Spleen (tissue), 11 donors: Measurements from ENCODE around the gene SGK2. TPM values are rescaled to one million over a fixed set of nuclear protein-coding genes. Genes with fewer than 3 reads are reported as not detected.

Experiments
- DNase-seq: peaks from one replicate; pipeline ENCODE4 v3.0.0-alpha.2; 2020
- H3K27ac ChIP-seq, 8 donors: fragments of 200-600 bp; sonication (generic) in 7 of 8; 1 replicate in 4 of 8; 2 replicates in 4 of 8; pipeline versions ENCODE4 v1.5.0 to v1.8.0; 2016 to 2021; ENCODE audit warnings: inconsistent platforms in 4 of 8, mild to moderate bottlenecking in 4 of 8, moderate library complexity in 1 of 8
- H3K27me3 ChIP-seq, 7 donors: fragments of 200-600 bp; sonication (generic) in 6 of 7; replicated peaks in 1 of 7; 1 replicate in 4 of 7; 2 replicates in 3 of 7; pipeline versions ENCODE4 v1.5.0 to v1.8.0; 2016 to 2021; ENCODE audit warnings: inconsistent platforms in 3 of 7, mild to moderate bottlenecking in 1 of 7
- H3K36me3 ChIP-seq, 6 donors: fragments of 200-600 bp; sonication (generic) in 5 of 6; 1 replicate in 4 of 6; 2 replicates in 2 of 6; pipeline versions ENCODE4 v1.5.0 to v1.8.0; 2016 to 2021; ENCODE audit warnings: inconsistent platforms in 2 of 6
- H3K4me1 ChIP-seq, 6 donors: fragments of 200-600 bp; sonication (generic) in 5 of 6; 1 replicate in 3 of 6; 2 replicates in 3 of 6; pipeline versions ENCODE4 v1.5.0 to v1.8.0; 2016 to 2021; ENCODE audit warnings: inconsistent platforms in 3 of 6
- H3K4me3 ChIP-seq, 8 donors: fragments of 200-600 bp; sonication (generic) in 7 of 8; 1 replicate in 4 of 8; 2 replicates in 4 of 8; pipeline versions ENCODE4 v1.5.0 to v1.8.0; 2016 to 2021; ENCODE audit warnings: inconsistent platforms in 4 of 8, mild to moderate bottlenecking in 4 of 8, moderate library complexity in 2 of 8
- H3K9me3 ChIP-seq, 8 donors: fragments of 200-600 bp; sonication (generic) in 7 of 8; 1 replicate in 4 of 8; 2 replicates in 4 of 8; pipeline versions ENCODE4 v1.5.0 to v1.8.0; 2016 to 2021; ENCODE audit warnings: inconsistent platforms in 4 of 8
- POLR2A ChIP-seq, 3 donors: fragments of 450-650 bp; IDR thresholded peaks; one replicate each; pipeline ENCODE4 v1.5.1; 2017; ENCODE audit warnings: antibody characterized with exemption in 3 of 3, mild to moderate bottlenecking in 1 of 3
- POLR2AphosphoS5 ChIP-seq, 3 donors: sonication (generic); formaldehyde crosslinking; IDR thresholded peaks; one replicate each; pipeline ENCODE4 v1.5.1; 2017; ENCODE audit warnings: antibody characterized with exemption in 3 of 3
- WGBS, 5 donors: extraction: QIAGEN DNeasy Blood & Tissue Kit in 3 of 5; methylation state at CpG; one replicate each; pipeline versions ENCODE4 v1.1.5 to v1.1.7; 2013 to 2018; 5-methylcytosine and 5-hydroxymethylcytosine counted together
- intact Hi-C: fragments of 100-400 bp; cut with DNase I; formaldehyde crosslinking; loops from one replicate; pipeline ENCODE4 v1.15.0; 2023; ENCODE audit warnings: low total_unique reads
- polyA plus RNA-seq, 3 donors: library from polyadenylated mRNA; stranded (reverse); fragments of 200-250 nt; gene quantifications; one replicate each; pipeline ENCODE4 v1.2.1, GENCODE V29; 2013
- total RNA-seq, 7 donors: library from RNA; depleted of rRNA in 3 of 7; stranded (reverse); fragments of >200 nt in 3 of 7; fragmentation: NEBNext Ultra II Directional in 4 of 7; extraction: Animal tissue kit (Norgen Biotek cat#: 25700) in 4 of 7; gene quantifications; one replicate each; pipeline versions ENCODE4 v1.1.0 to v1.2.1, GENCODE V29; 2016 to 2021
- TF ChIP-seq, protein P1 (sequence below), 11 experiments: fragments of 200-600 bp in 7 of 11; fragments of 450-650 bp in 4 of 11; sonication (generic) in 4 of 11; IDR thresholded peaks in 8 of 11; conservative IDR thresholded peaks in 3 of 11; 1 replicate in 7 of 11; 2 replicates in 4 of 11; pipeline versions ENCODE4 v1.4.0 to v1.8.0; 2016 to 2021; ENCODE audit warnings: antibody characterized with exemption in 11 of 11, inconsistent platforms in 4 of 11, mild to moderate bottlenecking in 1 of 11
- donor health status: healthy with polysubstance abuse.
- donor health status: DM: no; HTN: no; CAD: no; lungs with moderate emphysema.
- donor health status: DM: no; HTN: no; CAD: no.
- donor health status: Bipolar disorder and iron deficiency.
- donor health status: healthy.
- donor health status: DM: no; HTN: no; CAD: no.
- donor health status: DM: yes; HTN: yes; CAD: no.

SGK2 gene
- total and polyA plus RNA-seq, 10 donors = 0.50 to 3.1 (median 0.99) TPM

DNA sequence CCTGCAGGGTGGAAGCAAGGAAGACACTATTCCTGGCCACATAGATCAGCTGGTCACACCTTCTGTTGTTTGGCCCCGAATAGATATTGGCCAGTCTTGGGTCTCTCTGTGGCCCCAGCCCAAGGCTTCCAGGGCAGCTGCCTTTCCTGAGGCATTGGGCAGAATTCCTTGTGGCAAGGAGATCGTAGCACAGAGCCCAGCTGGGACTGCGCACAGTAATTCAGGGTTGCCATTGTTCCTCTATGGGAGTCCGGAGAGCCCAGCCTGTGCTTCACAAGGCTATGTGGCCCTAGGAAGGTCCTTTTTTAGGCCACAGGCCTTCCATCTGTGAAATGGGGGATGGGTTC, 6.9 kb downstream of the SGK2 start:
- no peak overlapping the region for H3K27ac ChIP-seq
- WGBS, 5 donors = 77 to 97% (median 95%) methylated on average over 3 to 4 of the region's 4 CpGs
- no peak for DNase-seq
- no peaks in the 10 kb centered on the region for H3K36me3 ChIP-seq
- TF ChIP-seq POLR2A (IDR thresholded peaks at IDR 0.05) (no peak), POLR2AphosphoS5 (IDR thresholded peaks at IDR 0.05) (no peak)
- TF ChIP-seq, protein P1, sequence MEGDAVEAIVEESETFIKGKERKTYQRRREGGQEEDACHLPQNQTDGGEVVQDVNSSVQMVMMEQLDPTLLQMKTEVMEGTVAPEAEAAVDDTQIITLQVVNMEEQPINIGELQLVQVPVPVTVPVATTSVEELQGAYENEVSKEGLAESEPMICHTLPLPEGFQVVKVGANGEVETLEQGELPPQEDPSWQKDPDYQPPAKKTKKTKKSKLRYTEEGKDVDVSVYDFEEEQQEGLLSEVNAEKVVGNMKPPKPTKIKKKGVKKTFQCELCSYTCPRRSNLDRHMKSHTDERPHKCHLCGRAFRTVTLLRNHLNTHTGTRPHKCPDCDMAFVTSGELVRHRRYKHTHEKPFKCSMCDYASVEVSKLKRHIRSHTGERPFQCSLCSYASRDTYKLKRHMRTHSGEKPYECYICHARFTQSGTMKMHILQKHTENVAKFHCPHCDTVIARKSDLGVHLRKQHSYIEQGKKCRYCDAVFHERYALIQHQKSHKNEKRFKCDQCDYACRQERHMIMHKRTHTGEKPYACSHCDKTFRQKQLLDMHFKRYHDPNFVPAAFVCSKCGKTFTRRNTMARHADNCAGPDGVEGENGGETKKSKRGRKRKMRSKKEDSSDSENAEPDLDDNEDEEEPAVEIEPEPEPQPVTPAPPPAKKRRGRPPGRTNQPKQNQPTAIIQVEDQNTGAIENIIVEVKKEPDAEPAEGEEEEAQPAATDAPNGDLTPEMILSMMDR (IDR thresholded peaks at IDR 0.05 in 8 of 11, conservative IDR thresholded peaks at IDR 0.05 in 3 of 11) = no peak
- intact Hi-C loops = no loop called here
- no peak overlapping the region for H3K4me3 ChIP-seq
- H3K9me3 ChIP-seq = no peaks in the 10 kb centered on the region
- no peaks in the 10 kb centered on the region for H3K27me3 ChIP-seq
- H3K4me1 ChIP-seq = no peaks in the 10 kb centered on the region

DNA sequence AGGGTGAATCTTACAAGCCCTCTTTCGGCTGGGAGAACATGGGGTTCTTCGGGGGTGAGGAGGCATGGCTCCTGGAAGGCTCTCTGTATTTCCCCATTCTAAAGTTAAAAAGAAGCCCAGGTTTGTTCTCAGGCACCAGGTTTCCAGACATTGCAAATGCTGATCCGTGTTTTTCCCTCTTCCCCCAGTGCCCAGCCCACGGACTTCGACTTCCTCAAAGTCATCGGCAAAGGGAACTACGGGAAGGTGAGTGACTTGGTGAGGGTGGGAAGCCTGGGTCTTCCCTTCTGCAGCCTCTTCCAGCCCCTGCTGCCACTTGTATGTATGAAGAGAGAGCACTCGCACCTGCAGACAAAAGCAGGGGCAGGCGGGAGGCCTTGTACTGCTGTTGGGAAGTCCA, 8.7 kb downstream of the SGK2 start:
- DNase-seq = peak; percentile 29
- no peak overlapping the region for H3K4me3 ChIP-seq
- intact Hi-C loops = no loop called here
- H3K36me3 ChIP-seq = no peaks in the 10 kb centered on the region
- TF ChIP-seq POLR2AphosphoS5 (IDR thresholded peaks at IDR 0.05) (no peak), POLR2A (IDR thresholded peaks at IDR 0.05) (no peak)
- TF ChIP-seq, protein P1 (IDR thresholded peaks at IDR 0.05 in 8 of 11, conservative IDR thresholded peaks at IDR 0.05 in 3 of 11) = no peak
- no peaks in the 10 kb centered on the region for H3K4me1 ChIP-seq
- no peaks in the 10 kb centered on the region for H3K9me3 ChIP-seq
- H3K27me3 ChIP-seq = no peaks in the 10 kb centered on the region
- no peak overlapping the region for H3K27ac ChIP-seq
- WGBS, 5 donors = 67 to 80% (median 75%) methylated on average over 9 of the region's 9 CpGs

DNA sequence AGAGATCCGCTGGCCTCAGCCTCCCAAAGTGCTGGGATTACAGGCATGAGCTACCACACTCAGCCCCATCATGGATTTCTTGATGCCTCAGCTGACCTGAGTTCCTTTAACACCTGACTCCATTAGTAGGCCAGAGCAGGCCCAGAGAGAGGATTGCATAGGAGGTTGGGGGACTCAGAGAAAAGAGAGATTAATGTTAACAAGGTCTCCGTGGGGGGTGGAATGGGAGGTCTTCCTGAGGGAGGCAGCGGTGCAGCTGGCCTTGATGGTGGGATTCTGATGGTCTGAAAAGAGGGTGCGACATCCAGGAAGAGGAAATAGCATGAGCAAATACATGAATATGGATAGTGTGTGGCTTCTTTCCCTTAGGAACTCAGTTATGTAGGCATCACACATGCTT, 9.9 kb downstream of the SGK2 start:
- 78 to 88% (median 84%) methylated on average over 4 of the region's 4 CpGs for WGBS, 5 donors
- intact Hi-C loops = no loop called here

DNA sequence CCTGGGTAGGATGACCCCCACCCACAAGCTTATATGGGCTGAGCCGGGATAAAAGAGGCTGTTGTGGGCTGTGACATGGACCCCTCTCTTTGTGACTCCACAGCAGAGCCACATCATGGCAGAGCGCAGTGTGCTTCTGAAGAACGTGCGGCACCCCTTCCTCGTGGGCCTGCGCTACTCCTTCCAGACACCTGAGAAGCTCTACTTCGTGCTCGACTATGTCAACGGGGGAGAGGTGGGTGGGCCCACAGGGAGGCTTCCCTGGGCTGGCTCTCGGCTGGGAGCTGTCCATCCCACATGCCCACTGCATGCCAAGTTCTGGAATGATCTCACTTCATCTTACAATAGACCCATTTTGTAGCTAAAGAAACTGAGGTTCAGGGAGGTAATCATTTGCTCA, 10.5 kb downstream of the SGK2 start:
- intact Hi-C loops = no loop called here
- WGBS, 5 donors = 89 to 100% (median 95%) methylated on average over 1 to 10 of the region's 10 CpGs
- Histone ChIP-seq H3K27ac (no peak overlapping the region), H3K27me3 (no peaks in the 10 kb centered on the region), H3K4me3 (no peak overlapping the region), H3K9me3 (no peaks in the 10 kb centered on the region), H3K4me1 (no peaks in the 10 kb centered on the region), H3K36me3 (no peaks in the 10 kb centered on the region)
- peak; percentile 54 for DNase-seq
- TF ChIP-seq, protein P1 (IDR thresholded peaks at IDR 0.05 in 8 of 11, conservative IDR thresholded peaks at IDR 0.05 in 3 of 11) = no peak
- TF ChIP-seq POLR2AphosphoS5 (IDR thresholded peaks at IDR 0.05) (no peak), POLR2A (IDR thresholded peaks at IDR 0.05) (no peak)

More for the DNA sequence above, 9.9 kb downstream of the SGK2 start:
- H3K27me3 ChIP-seq = no peaks in the 10 kb centered on the region
- no peaks in the 10 kb centered on the region for H3K4me1 ChIP-seq
- no peak overlapping the region for H3K27ac ChIP-seq
- no peak overlapping the region for H3K4me3 ChIP-seq
- TF ChIP-seq, protein P1 (IDR thresholded peaks at IDR 0.05 in 8 of 11, conservative IDR thresholded peaks at IDR 0.05 in 3 of 11) = no peak
- TF ChIP-seq POLR2AphosphoS5 (IDR thresholded peaks at IDR 0.05) (no peak), POLR2A (IDR thresholded peaks at IDR 0.05) (no peak)
- H3K36me3 ChIP-seq = no peaks in the 10 kb centered on the region
- peak; percentile 45 for DNase-seq
- no peaks in the 10 kb centered on the region for H3K9me3 ChIP-seq
